ENCODE data around the gene MFSD12. TPM values are rescaled to one million over a fixed set of nuclear protein-coding genes. Genes with fewer than 3 reads are reported as not detected.

MFSD12 gene
- total RNA-seq, 1 donor from 2014 or later, result 181 TPM

GRCh38 chr19:3534375-3535234 lies 22.8 kb downstream of the MFSD12 start:
- peaks cover 58% of the 10 kb centered on the region for H4K20me1 ChIP-seq (ENCODE audit: insufficient read depth, low read length)
- H3K36me3 ChIP-seq (ENCODE audit: insufficient read depth, low read length), result peaks cover 6% of the 10 kb centered on the region
- H3K79me2 ChIP-seq (ENCODE audit: insufficient read depth, low read length), result peaks cover 4% of the 10 kb centered on the region
- H3K4me1 Mint-ChIP-seq (ENCODE audit: low read depth, unreplicated experiment), result no peaks in the 10 kb centered on the region
- H3K27me3 ChIP-seq (ENCODE audit: insufficient read depth, low read length), result no peaks in the 10 kb centered on the region
- no peak overlapping the region for H3K4me3 ChIP-seq (ENCODE audit: insufficient read depth, low read depth, low read length)
- H3K9me3 Mint-ChIP-seq (ENCODE audit: unreplicated experiment), result no peaks in the 10 kb centered on the region
- H3K27ac ChIP-seq (ENCODE audit: low read depth, low read length), result no peak overlapping the region
- no peaks in the 10 kb centered on the region for H3K9me3 ChIP-seq (ENCODE audit: insufficient read depth, low read depth, low read length)
- no peak overlapping the region for H2AFZ ChIP-seq (ENCODE audit: low read depth, low read length)
- H3K27ac Mint-ChIP-seq (ENCODE audit: unreplicated experiment), result peak overlapping the region; percentile 77
- TF ChIP-seq EZH2 (IDR thresholded peaks at IDR 0.05; ENCODE audit: insufficient read depth, low read length) (no peak), CTCF (IDR thresholded peaks at IDR 0.05; ENCODE audit: insufficient read depth, low read depth, low read length) (no peak)
- H3K27me3 Mint-ChIP-seq (ENCODE audit: low read depth, unreplicated experiment), result no peaks in the 10 kb centered on the region
- peaks cover 16% of the 10 kb centered on the region for H3K36me3 Mint-ChIP-seq (ENCODE audit: low read depth, unreplicated experiment)
- H3K4me1 ChIP-seq (ENCODE audit: insufficient read depth, low read length), result no peaks in the 10 kb centered on the region
- no peak overlapping the region for H3K4me3 Mint-ChIP-seq (ENCODE audit: unreplicated experiment)
- H3K4me2 ChIP-seq (ENCODE audit: low read length), result no peak overlapping the region
- H3K9ac ChIP-seq (ENCODE audit: low read length), result no peak overlapping the region
- DNase-seq (ENCODE audit: low read depth) (no peak), FAIRE-seq (no peak)

DNA sequence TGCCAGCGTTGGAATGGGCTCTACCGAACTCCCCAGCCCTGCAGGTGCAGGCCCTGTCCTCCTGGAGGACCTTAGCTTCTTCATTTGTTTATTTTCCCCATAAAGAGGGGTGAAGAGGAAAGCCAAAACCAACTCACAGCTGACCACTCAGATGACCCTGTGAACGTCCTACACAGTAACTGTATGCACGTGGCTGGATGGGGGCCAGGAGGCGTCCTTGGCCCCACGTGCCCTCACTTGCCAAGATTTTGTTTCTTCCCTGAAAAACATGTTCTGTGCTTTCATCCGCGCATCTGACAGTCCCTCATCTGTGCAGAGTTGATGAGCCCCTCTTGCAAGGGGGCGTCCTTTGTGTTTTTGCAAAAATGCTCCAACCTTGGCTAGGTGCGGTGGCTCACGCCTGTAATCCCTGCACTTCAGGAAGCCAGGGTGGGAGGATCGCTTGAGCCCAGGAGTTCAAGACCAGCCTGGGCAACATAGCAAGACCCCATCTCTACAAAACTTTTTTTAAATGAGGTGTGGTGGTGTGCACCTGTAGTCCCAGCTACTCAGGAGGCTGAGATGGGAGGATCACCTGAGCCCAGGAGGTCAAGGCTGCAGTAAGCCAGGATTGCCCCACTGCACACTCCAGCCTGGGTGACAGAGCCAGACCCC lies 23.7 kb downstream of the MFSD12 start:
- H3K27me3 Mint-ChIP-seq (ENCODE audit: low read depth, unreplicated experiment), result no peaks in the 10 kb centered on the region
- no peak for FAIRE-seq
- H3K9me3 ChIP-seq (ENCODE audit: insufficient read depth, low read depth, low read length), result no peaks in the 10 kb centered on the region

More for the DNA sequence above, 23.7 kb downstream of the MFSD12 start:
- H3K4me2 ChIP-seq (ENCODE audit: low read length), result no peak overlapping the region
- H3K27ac ChIP-seq (ENCODE audit: low read depth, low read length), result no peak overlapping the region
- no peak for DNase-seq (ENCODE audit: low read depth)
- Mint-ChIP-seq H3K36me3 (ENCODE audit: low read depth, unreplicated experiment) (peaks cover 13% of the 10 kb centered on the region), H3K9me3 (ENCODE audit: unreplicated experiment) (no peaks in the 10 kb centered on the region), H3K4me3 (ENCODE audit: unreplicated experiment) (no peak overlapping the region), H3K4me1 (ENCODE audit: low read depth, unreplicated experiment) (no peaks in the 10 kb centered on the region), H3K27ac (ENCODE audit: unreplicated experiment) (no peak overlapping the region)
- H3K36me3 ChIP-seq (ENCODE audit: insufficient read depth, low read length), result peaks cover 6% of the 10 kb centered on the region
- H3K4me1 ChIP-seq (ENCODE audit: insufficient read depth, low read length), result no peaks in the 10 kb centered on the region
- H3K9ac ChIP-seq (ENCODE audit: low read length), result no peak overlapping the region
- no peak overlapping the region for H3K4me3 ChIP-seq (ENCODE audit: insufficient read depth, low read depth, low read length)
- H4K20me1 ChIP-seq (ENCODE audit: insufficient read depth, low read length), result peaks cover 55% of the 10 kb centered on the region
- H2AFZ ChIP-seq (ENCODE audit: low read depth, low read length), result no peak overlapping the region
- H3K79me2 ChIP-seq (ENCODE audit: insufficient read depth, low read length), result peaks cover 2% of the 10 kb centered on the region
- H3K27me3 ChIP-seq (ENCODE audit: insufficient read depth, low read length), result no peaks in the 10 kb centered on the region
- TF ChIP-seq EZH2 (IDR thresholded peaks at IDR 0.05; ENCODE audit: insufficient read depth, low read length) (no peak), CTCF (IDR thresholded peaks at IDR 0.05; ENCODE audit: insufficient read depth, low read depth, low read length) (no peak)

Measured in astrocyte (in vitro differentiated cells and primary cell).